ENCODE data around the gene RAB7A.

- TF ChIP-seq CTCF (IDR thresholded peaks at IDR 0.05; ENCODE audit: control extremely low read depth in 1 of 3, insufficient read depth in 1 of 3, low read depth in 1 of 3, low read length in 3 of 3) (peak; percentile 41 to 66 (median 64)), SUZ12 (IDR thresholded peaks at IDR 0.05; ENCODE audit: low read length) (no peak), FOSL1 (IDR thresholded peaks at IDR 0.05; ENCODE audit: insufficient read depth, low read depth, low read length) (no peak), KDM1A (IDR thresholded peaks at IDR 0.05; ENCODE audit: borderline replicate concordance, low read length) (no peak), GABPA (IDR thresholded peaks at IDR 0.05; ENCODE audit: borderline replicate concordance, insufficient read depth, low read length) (no peak)
Measured at GRCh38 chr3:128863560-128863959, 137.6 kb downstream of the RAB7A start.

Measured in H1 (cell line).